GM12878 (cell line): ENCODE measurements around the gene HECTD4. TPM values are rescaled to one million over a fixed set of nuclear protein-coding genes. Genes with fewer than 3 reads are reported as not detected.
A peak's percentile ranks its signal among the peaks of the same experiment; 100 is the strongest.

Source experiments
- BHLHE40 ChIP-seq, 2 experiments: fragments of 450-650 bp in 1 of 2; IDR thresholded peaks; 2 replicates each; pipeline ENCODE4 v1.6.1; 2011 to 2017; ENCODE audit warnings: low read depth in 2 of 2, borderline replicate concordance in 1 of 2, improper control_type of control experiment in 1 of 2, low read length in 1 of 2, mild to moderate bottlenecking in 1 of 2
- CBFB ChIP-seq: IDR thresholded peaks from 2 replicates; pipeline ENCODE4 v1.6.1; 2016; ENCODE audit warnings: antibody characterized with exemption, low read depth
- CREB1 ChIP-seq: IDR thresholded peaks from 2 replicates; pipeline ENCODE4 v1.6.1; 2012; ENCODE audit warnings: low read depth, mild to moderate bottlenecking, inconsistent platforms
- DPF2 ChIP-seq: fragments of 450-650 bp; IDR thresholded peaks from 2 replicates; pipeline ENCODE4 v1.6.1; 2017; ENCODE audit warnings: mild to moderate bottlenecking
- EED ChIP-seq: sonication (generic); IDR thresholded peaks from 2 replicates; pipeline ENCODE4 v1.6.1; 2016; ENCODE audit warnings: antibody characterized with exemption, low read depth
- GATAD2B ChIP-seq: fragments of 450-650 bp; conservative IDR thresholded peaks from 2 replicates; pipeline ENCODE4 v1.6.1; 2017; ENCODE audit warnings: low read depth, mild to moderate bottlenecking, moderate library complexity
- JUNB ChIP-seq: IDR thresholded peaks from 2 replicates; pipeline ENCODE4 v1.6.1; 2016; ENCODE audit warnings: antibody characterized with exemption, mild to moderate bottlenecking
- MEF2B ChIP-seq: fragments of 450-650 bp; IDR thresholded peaks from 2 replicates; pipeline ENCODE4 v1.6.1; 2018; ENCODE audit warnings: mild to moderate bottlenecking, moderate library complexity; ENCODE audit not compliant: partially characterized antibody, poor library complexity, severe bottlenecking
- MTA3 ChIP-seq: IDR thresholded peaks from 2 replicates; pipeline ENCODE4 v1.6.1; 2012; ENCODE audit warnings: low read length, inconsistent platforms, borderline replicate concordance
- NFIC ChIP-seq: IDR thresholded peaks from 2 replicates; pipeline ENCODE4 v1.6.1; 2012; ENCODE audit warnings: low read depth, mild to moderate bottlenecking, inconsistent platforms, low read length, moderate library complexity
- NRF1 ChIP-seq: conservative IDR thresholded peaks from 2 replicates; pipeline ENCODE4 v1.6.1; 2011; ENCODE audit warnings: mild to moderate bottlenecking, low read depth, low read length, improper control_type of control experiment
- PAX8 ChIP-seq: fragments of 450-650 bp; IDR thresholded peaks from 2 replicates; pipeline ENCODE4 v1.6.1; 2017; ENCODE audit warnings: mild to moderate bottlenecking, moderate library complexity
- PKNOX1 ChIP-seq: fragments of 450-650 bp; IDR thresholded peaks from 2 replicates; pipeline ENCODE4 v1.6.1; 2016; ENCODE audit warnings: mild to moderate bottlenecking
- RAD51 ChIP-seq: fragments of 450-650 bp; IDR thresholded peaks from 2 replicates; pipeline ENCODE4 v1.6.1; 2016; ENCODE audit warnings: moderate library complexity, mild to moderate bottlenecking, inconsistent platforms
- RB1 ChIP-seq: fragments of 450-650 bp; formaldehyde crosslinking; IDR thresholded peaks from 2 replicates; pipeline ENCODE4 v1.6.1; 2017; ENCODE audit warnings: mild to moderate bottlenecking, borderline replicate concordance
- SMAD1 ChIP-seq: fragments of 450-650 bp; IDR thresholded peaks from 2 replicates; pipeline ENCODE4 v1.6.1; 2018; ENCODE audit warnings: mild to moderate bottlenecking, low read depth; ENCODE audit not compliant: partially characterized antibody
- SMC3 ChIP-seq: IDR thresholded peaks from 2 replicates; pipeline ENCODE4 v1.6.1; 2011; ENCODE audit warnings: low read length, improper control_type of control experiment, borderline replicate concordance
- SPI1 ChIP-seq: IDR thresholded peaks from 2 replicates; pipeline ENCODE4 v1.6.1; 2011; ENCODE audit warnings: low read depth, mild to moderate bottlenecking, low read length, moderate library complexity, borderline replicate concordance; ENCODE audit not compliant: insufficient read depth
- YY1 ChIP-seq: IDR thresholded peaks from 2 replicates; pipeline ENCODE4 v1.6.1; 2011; ENCODE audit warnings: low read depth, mild to moderate bottlenecking, low read length
- ZBTB11 ChIP-seq: fragments of 450-650 bp; formaldehyde crosslinking; IDR thresholded peaks from 2 replicates; pipeline ENCODE4 v1.5.0; 2022; ENCODE audit warnings: mild to moderate bottlenecking, missing genetic modification characterization
- ZBTB40 ChIP-seq: fragments of 450-650 bp; IDR thresholded peaks from 2 replicates; pipeline ENCODE4 v1.6.1; 2016; ENCODE audit warnings: mild to moderate bottlenecking, moderate library complexity, borderline replicate concordance
- ZNF217 ChIP-seq: fragments of 450-650 bp; IDR thresholded peaks from 2 replicates; pipeline ENCODE4 v1.6.1; 2017; ENCODE audit warnings: antibody characterized with exemption, mild to moderate bottlenecking
- ZSCAN29 ChIP-seq: fragments of 450-650 bp; IDR thresholded peaks from 2 replicates; pipeline ENCODE4 v1.6.1; 2017; ENCODE audit warnings: mild to moderate bottlenecking, moderate library complexity
- polyA plus RNA-seq, 11 experiments: library from polyadenylated mRNA; depleted of rRNA in 4 of 11; unstranded in 6 of 11; stranded (reverse) in 5 of 11; fragments of >200 nt; fragmentation: Nextera tagmentation in 4 of 11; fragmentation: Illumina TruSeq in 1 of 11; extraction: Ambion mirVana in 4 of 11; extraction: Trizol in 1 of 11; gene quantifications; 1 replicate in 1 of 11; 2 replicates in 10 of 11; pipeline versions ENCODE4 v1.2.1 to v1.2.3, GENCODE V29; 2011 to 2016; ENCODE audit warnings: inconsistent platforms in 2 of 11, missing spikeins in 2 of 11, low read depth in 1 of 11
- total RNA-seq, 4 experiments: library from RNA; depleted of rRNA in 3 of 4; stranded (reverse); fragments of >200 nt in 3 of 4; fragmentation: Illumina TruSeq in 1 of 4; extraction: Trizol in 1 of 4; gene quantifications; 2 replicates each; pipeline versions ENCODE4 v1.2.1 to v1.2.3, GENCODE V29; 2013 to 2021

The HECTD4 gene
- total and polyA plus RNA-seq, 10 of the 15 experiments (the other 5 are each of a cell fraction or from before 2014, with no cell fraction given): 5.8 to 43.9 (median 17.9) TPM

- TF ChIP-seq SMAD1: no peak
- no peak for TF ChIP-seq ZNF217
- TF ChIP-seq EED: 0 out of 2 replicates have a peak, but pooled peaks have one; percentile 30
- peak; percentile 68 for TF ChIP-seq MEF2B
- TF ChIP-seq RAD51: 0 out of 2 replicates have a peak, but pooled peaks have one; percentile 15
- no peak for TF ChIP-seq NRF1
- TF ChIP-seq CREB1: 0 out of 2 replicates have a peak, but pooled peaks have one; percentile 16
- no peak for TF ChIP-seq GATAD2B
- peak; percentile 69; the same call in 1 of the 2 replicates for TF ChIP-seq CBFB
- peak; percentile 73 for TF ChIP-seq NFIC
- no peak for TF ChIP-seq MTA3
- no peak for TF ChIP-seq ZSCAN29
- TF ChIP-seq JUNB: 0 out of 2 replicates have a peak, but pooled peaks have one; percentile 9
- peak; percentile 36; the same call in 1 of the 2 replicates for TF ChIP-seq DPF2
- peak; percentile 20; the same call in 1 of the 2 replicates for TF ChIP-seq PKNOX1
- TF ChIP-seq SPI1: peak; percentile 24; the same call in 1 of the 2 replicates
- no peak; the same call in 1 of the 2 replicates for TF ChIP-seq ZBTB40
- TF ChIP-seq BHLHE40 (IDR thresholded peaks at IDR 0.05; ENCODE audit: borderline replicate concordance in 1 of 2, low read depth in 2 of 2, low read length in 1 of 2): 0 out of 4 replicates have a peak, but pooled peaks of 1 of the 2 experiments have one; percentile 4
- TF ChIP-seq ZBTB11 (CRISPR knock-in tag): no peak
- TF ChIP-seq SMC3: no peak
- peak; percentile 40; the same call in 1 of the 2 replicates for TF ChIP-seq YY1
- no peak for TF ChIP-seq RB1
- TF ChIP-seq PAX8: no peak; the same call in 1 of the 2 replicates
These were observed 251.7 kb downstream of the HECTD4 start (continued) for GRCh38 chr12:112130441-112130998.
